NCI-H2196 treated with DMSO at 0.1 percent for 48 hours (cell line): ENCODE results near the gene TMCC2.
"Not testable (repeated sequence)": the region's sequence is repeated elsewhere in the genome, so short reads cannot be mapped to it uniquely, and the experiment has no call there.

Source experiments
- DNase-seq: peaks from one replicate; lab custom pipeline; 2025; ENCODE audit not compliant: unreplicated experiment; lab: John Stamatoyannopoulos, UW

Gene TMCC2

GRCh38 chr1:205227584-205228013 lies at the start of gene TMCC2:
TSS of gene TMCC2 (plus strand) at chr1:205227946. CDS start at chr1:205228565, 619 bp downstream.
- DNase-seq: peak; percentile 86

- no peak for DNase-seq
Observed at GRCh38 chr1:205179842-205180241, 47.9 kb upstream of the TMCC2 start.

GRCh38 chr1:205180331-205180730 lies 47.4 kb upstream of the TMCC2 start:
- not testable (repeated sequence) for DNase-seq

- no peak for DNase-seq
Observed at GRCh38 chr1:205182930-205183329, 44.8 kb upstream of the TMCC2 start.

- DNase-seq: no peak
Observed at GRCh38 chr1:205183676-205184335, 43.9 kb upstream of the TMCC2 start.

- DNase-seq: no peak
Observed at GRCh38 chr1:205186191-205186590, 41.6 kb upstream of the TMCC2 start.

- no peak for DNase-seq
Observed at GRCh38 chr1:205187420-205187819, 40.3 kb upstream of the TMCC2 start.

GRCh38 chr1:205188098-205188497 lies 39.6 kb upstream of the TMCC2 start:
- no peak for DNase-seq

GRCh38 chr1:205188596-205188995 lies 39.1 kb upstream of the TMCC2 start:
- DNase-seq: no peak

GRCh38 chr1:205189131-205189530 lies 38.6 kb upstream of the TMCC2 start:
- DNase-seq: no peak

GRCh38 chr1:205190845-205191577 lies 36.7 kb upstream of the TMCC2 start:
- DNase-seq: no peak

GRCh38 chr1:205191622-205192021 lies 36.1 kb upstream of the TMCC2 start:
- DNase-seq: no peak

GRCh38 chr1:205192287-205192686 lies 35.5 kb upstream of the TMCC2 start:
- no peak for DNase-seq

- no peak for DNase-seq
Observed at GRCh38 chr1:205199090-205199930, 28.4 kb upstream of the TMCC2 start.

GRCh38 chr1:205199931-205200299 lies 27.8 kb upstream of the TMCC2 start:
- DNase-seq: no peak

- no peak for DNase-seq
Observed at GRCh38 chr1:205204552-205204951, 23.2 kb upstream of the TMCC2 start.

GRCh38 chr1:205205055-205205454 lies 22.7 kb upstream of the TMCC2 start:
- DNase-seq: no peak

- DNase-seq: no peak
Observed at GRCh38 chr1:205208811-205209210, 18.9 kb upstream of the TMCC2 start.

GRCh38 chr1:205210756-205211168 lies 17.0 kb upstream of the TMCC2 start:
- DNase-seq: no peak

- peak; percentile 85 for DNase-seq
Observed at GRCh38 chr1:205211169-205211838, 16.4 kb upstream of the TMCC2 start, which contains the start of gene DSTYK. TSS of gene DSTYK (minus strand) at chr1:205211702. CDS start at chr1:205211535, 167 bp downstream.
